CD14-positive monocyte (primary cell): ENCODE results near the gene TMEM181. TPM values are rescaled to one million over a fixed set of nuclear protein-coding genes. Genes with fewer than 3 reads are reported as not detected.

Source experiments
- DNase-seq, 3 donors: peaks; one replicate each; pipeline ENCODE4 v3.0.0-alpha.2; 2011 to 2022
- H2AFZ ChIP-seq: 2 replicates; pipeline ENCODE4 v1.6.0; 2012; ENCODE audit warnings: mild to moderate bottlenecking, low read depth, low read length, inconsistent platforms; ENCODE audit not compliant: insufficient read depth, poor library complexity, severe bottlenecking
- H3K27ac ChIP-seq, 2 donors: 1 replicate in 1 of 2; 2 replicates in 1 of 2; pipeline ENCODE4 v1.5.1; 2012 to 2013; ENCODE audit warnings: low read length in 2 of 2, control low read depth in 1 of 2, inconsistent platforms in 1 of 2, low read depth in 1 of 2, mild to moderate bottlenecking in 1 of 2
- H3K27me3 ChIP-seq, 2 donors: one replicate each; pipeline versions ENCODE4 v1.6.0 to v1.6.1; 2011 to 2013; ENCODE audit warnings: low read length in 2 of 2; ENCODE audit not compliant: control insufficient read depth in 2 of 2, insufficient read depth in 2 of 2
- H3K36me3 ChIP-seq, 2 donors: replicated peaks in 1 of 2; 1 replicate in 1 of 2; 2 replicates in 1 of 2; pipeline versions ENCODE4 v1.5.1 to v1.6.1; 2012 to 2013; ENCODE audit warnings: low read length in 2 of 2, control low read depth in 1 of 2, inconsistent platforms in 1 of 2, mild to moderate bottlenecking in 1 of 2; ENCODE audit not compliant: insufficient read depth in 2 of 2, control insufficient read depth in 1 of 2
- H3K4me1 ChIP-seq, 2 donors: 1 replicate in 1 of 2; 2 replicates in 1 of 2; pipeline versions ENCODE4 v1.5.1 to v1.6.1; 2012 to 2013; ENCODE audit warnings: low read length in 2 of 2, control low read depth in 1 of 2, inconsistent platforms in 1 of 2, mild to moderate bottlenecking in 1 of 2, moderate library complexity in 1 of 2; ENCODE audit not compliant: insufficient read depth in 2 of 2, control insufficient read depth in 1 of 2
- H3K4me2 ChIP-seq: replicated peaks from 2 replicates; pipeline ENCODE3; 2012; ENCODE audit warnings: low read length, moderate library complexity, mild to moderate bottlenecking; ENCODE audit not compliant: poor library complexity, severe bottlenecking; ENCODE audit errors: extremely low read depth
- H3K4me3 ChIP-seq, 3 experiments: fragments of 200-600 bp in 1 of 3; sonication (generic) in 1 of 3; replicated peaks in 1 of 3; 1 replicate in 2 of 3; 2 replicates in 1 of 3; pipeline ENCODE4 v1.5.1; 2011 to 2013; ENCODE audit warnings: low read length in 3 of 3, mild to moderate bottlenecking in 3 of 3, control low read depth in 2 of 3, low read depth in 2 of 3, inconsistent platforms in 1 of 3, moderate library complexity in 1 of 3
- H3K79me2 ChIP-seq: 2 replicates; pipeline ENCODE4 v1.6.0; 2012; ENCODE audit warnings: mild to moderate bottlenecking, control low read depth, inconsistent platforms, low read length, moderate library complexity; ENCODE audit not compliant: insufficient read depth
- H3K9ac ChIP-seq: 2 replicates; pipeline ENCODE4 v1.6.0; 2017; ENCODE audit warnings: low read length, mild to moderate bottlenecking; ENCODE audit not compliant: insufficient read depth, poor library complexity, severe bottlenecking
- H3K9me3 ChIP-seq, 2 donors: replicated peaks in 1 of 2; 1 replicate in 1 of 2; 2 replicates in 1 of 2; pipeline versions ENCODE4 v1.5.1 to v1.6.1; 2012 to 2013; ENCODE audit warnings: low read length in 2 of 2, control low read depth in 1 of 2; ENCODE audit not compliant: control insufficient read depth in 1 of 2, insufficient read depth in 1 of 2
- H4K20me1 ChIP-seq: 2 replicates; pipeline ENCODE4 v1.6.0; 2012; ENCODE audit warnings: mild to moderate bottlenecking, low read length, control low read depth, moderate library complexity; ENCODE audit not compliant: insufficient read depth
- H3K27ac Mint-ChIP-seq, 7 donors: one replicate each; pipeline ENCODE4 v1.8.0; 2020; ENCODE audit warnings: mild to moderate bottlenecking in 7 of 7, mixed read lengths in 7 of 7, moderate library complexity in 6 of 7, inconsistent platforms in 2 of 7
- H3K27me3 Mint-ChIP-seq, 3 donors: one replicate each; pipeline ENCODE4 v1.8.0; 2021 to 2022; ENCODE audit warnings: low read depth in 3 of 3, mild to moderate bottlenecking in 3 of 3, mixed read lengths in 3 of 3, moderate library complexity in 3 of 3, inconsistent platforms in 1 of 3
- H3K36me3 Mint-ChIP-seq, 2 donors: one replicate each; pipeline ENCODE4 v1.8.0; 2020; ENCODE audit warnings: mixed read lengths in 2 of 2, inconsistent platforms in 1 of 2, mild to moderate bottlenecking in 1 of 2
- H3K4me1 Mint-ChIP-seq: one replicate; pipeline ENCODE4 v1.8.0; 2020; ENCODE audit warnings: mild to moderate bottlenecking, mixed read lengths
- H3K4me3 Mint-ChIP-seq, 2 donors: one replicate each; pipeline ENCODE4 v1.8.0; 2020; ENCODE audit warnings: mild to moderate bottlenecking in 2 of 2, mixed read lengths in 2 of 2, moderate library complexity in 1 of 2
- H3K9me3 Mint-ChIP-seq, 7 donors: one replicate each; pipeline ENCODE4 v1.8.0; 2020 to 2022; ENCODE audit warnings: mixed read lengths in 7 of 7, mild to moderate bottlenecking in 6 of 7, moderate library complexity in 6 of 7, inconsistent platforms in 2 of 7
- CTCF ChIP-seq: fragments of 200-600 bp; IDR thresholded peaks from one replicate; pipeline ENCODE4 v1.8.0; 2022; ENCODE audit warnings: antibody characterized with exemption, mild to moderate bottlenecking
- WGBS: methylation state at CpG from one replicate; pipeline ENCODE4 v1.1.5; 2013; ENCODE audit warnings: missing lambda C conversion rate; ENCODE audit not compliant: insufficient coverage; 5-methylcytosine and 5-hydroxymethylcytosine counted together
- intact Hi-C, 2 donors: fragments of 100-400 bp; cut with micrococcal nuclease; formaldehyde crosslinking; loops; one replicate each; pipeline versions ENCODE4 v1.15.0 to v1.15.1; 2023
- polyA plus RNA-seq, 3 donors: library from polyadenylated mRNA; depleted of rRNA in 1 of 3; unstranded in 2 of 3; stranded (reverse) in 1 of 3; fragments of 300-500 nt in 2 of 3; fragments of >200 nt in 1 of 3; fragmentation: Illumina TruSeq in 2 of 3; gene quantifications; 1 replicate in 2 of 3; 2 replicates in 1 of 3; pipeline ENCODE4 v1.2.3, GENCODE V29; 2012 to 2021
- small RNA-seq: library from RNA; depleted of rRNA; stranded (forward); fragments of <200 nt; gene quantifications from one replicate; pipeline ENCODE3, GENCODE V24; 2012; ENCODE audit warnings: low read depth; ENCODE audit not compliant: insufficient read length

TMEM181 gene
- polyA plus RNA-seq, 3 donors: 2.4 to 6.8 (median 2.6) TPM

DNA sequence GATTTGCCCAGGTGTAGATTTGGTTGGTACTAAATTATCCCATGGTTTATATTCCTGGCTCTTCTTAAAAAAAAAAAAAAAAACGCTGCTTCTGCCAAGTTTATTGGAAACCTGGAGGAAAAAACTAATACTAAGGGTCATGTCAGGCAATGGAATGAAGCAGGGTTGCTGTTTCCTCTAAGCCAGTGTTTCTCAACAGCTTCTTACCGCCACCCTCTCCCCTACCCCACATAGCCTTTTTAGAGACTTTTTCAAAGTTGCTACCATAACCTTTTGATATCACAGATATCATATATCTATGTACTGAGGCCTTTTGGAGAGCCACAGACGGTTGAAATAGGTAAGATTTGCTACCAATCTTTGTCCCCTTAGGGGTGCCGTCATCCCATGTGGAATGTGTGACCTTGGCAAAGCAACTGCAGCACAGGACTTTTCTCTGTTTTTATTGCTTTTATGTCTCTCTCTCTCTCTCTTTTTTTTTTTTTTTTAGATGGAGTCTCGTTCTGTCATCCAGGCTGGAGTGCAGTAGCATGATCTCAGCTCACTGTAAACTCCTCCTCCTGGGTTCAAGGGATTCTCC is 124.9 kb downstream of the TMEM181 start:
- H3K27me3 Mint-ChIP-seq: peaks cover 0 to 2% (median 1%) of the 10 kb centered on the region in 3 donors
- peaks cover 39 to 54% of the 10 kb centered on the region in 2 donors for H3K36me3 Mint-ChIP-seq
- H3K9ac ChIP-seq: no peak overlapping the region
- no peak for DNase-seq
- intact Hi-C loops: loop anchor here in 1 of 2 donors (5.0 kb wide), 1 partner anchor 43 kb away; the partner anchor contains the start of gene DYNLT1
- H2AFZ ChIP-seq: no peak overlapping the region
- H4K20me1 ChIP-seq: no peaks in the 10 kb centered on the region
- H3K4me3 ChIP-seq: no peak overlapping the region
- H3K27me3 ChIP-seq: no peaks in the 10 kb centered on the region
- H3K27ac ChIP-seq: no peak overlapping the region
- no CpG with 5 or more reads among the region's 5 CpGs for WGBS
- H3K4me1 ChIP-seq: peaks cover 23 to 27% of the 10 kb centered on the region in 2 donors
- peaks cover 0 to 3% (median 0%) of the 10 kb centered on the region in 7 donors for H3K9me3 Mint-ChIP-seq
- no peak overlapping the region for H3K4me2 ChIP-seq
- H3K36me3 ChIP-seq: peaks cover 3 to 18% of the 10 kb centered on the region in 2 donors
- TF ChIP-seq CTCF: no peak
- H3K4me1 Mint-ChIP-seq: peaks cover 32% of the 10 kb centered on the region
- no peak overlapping the region for H3K4me3 Mint-ChIP-seq
- peak overlapping the region in 2 of 7 donors; percentile 30 to 33 for H3K27ac Mint-ChIP-seq
- H3K79me2 ChIP-seq: no peaks in the 10 kb centered on the region
- H3K9me3 ChIP-seq: no peaks in the 10 kb centered on the region

Small RNAs within 50 kb of the gene (small RNA-seq; reads per million reads assigned to genes)
- gene MIR7161: not detected

Other genes starting within 250 kb of the TMEM181 start
- gene TULP4, start 247.6 kb upstream of the TMEM181 start, polyA plus RNA-seq: 10 to 100 TPM in 1 of 3 donors, 1 to 10 TPM in 2; 6.5 to 10.6 (median 7.9) TPM
- gene DYNLT1, start 84.7 kb downstream of the TMEM181 start, polyA plus RNA-seq: 100 to 1,000 TPM; 248 to 287 (median 286) TPM
- gene SYTL3, start 90.0 kb downstream of the TMEM181 start, polyA plus RNA-seq: 10 to 100 TPM; 14.6 to 18.7 (median 14.8) TPM